ENCODE data around the gene IL2RG.

The IL2RG gene

GRCh38 chrX:71111141-71111843 lies at the start of gene IL2RG:
TSS of gene IL2RG (minus strand) at chrX:71111577. CDS start at chrX:71111539, 38 bp downstream.
- no peak for DNase-seq (ENCODE audit: low spot score)

- DNase-seq (ENCODE audit: low spot score), result no peak
Measured at GRCh38 chrX:71160475-71160874, 49.1 kb upstream of the IL2RG start.

DNA sequence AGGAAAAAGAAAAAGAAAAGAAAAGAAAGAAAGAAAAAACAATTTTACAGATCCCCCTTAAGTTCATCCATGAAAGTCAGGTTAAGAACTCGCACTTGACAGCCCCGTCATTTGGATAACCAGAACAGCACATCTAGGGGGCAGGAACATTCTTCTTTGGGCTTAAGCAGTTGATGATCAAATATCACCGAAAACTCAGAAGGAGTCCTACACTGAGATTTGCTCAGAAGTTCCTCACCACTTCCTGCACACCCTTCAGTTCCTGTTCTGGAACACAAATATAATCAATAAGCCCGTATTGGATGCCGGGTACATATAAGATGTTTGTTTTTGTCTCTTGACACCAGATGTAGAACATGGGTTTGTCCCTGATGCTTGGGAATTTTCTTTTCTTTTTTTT lies 48.0 kb upstream of the IL2RG start:
- no peak for DNase-seq (ENCODE audit: low spot score)

DNA sequence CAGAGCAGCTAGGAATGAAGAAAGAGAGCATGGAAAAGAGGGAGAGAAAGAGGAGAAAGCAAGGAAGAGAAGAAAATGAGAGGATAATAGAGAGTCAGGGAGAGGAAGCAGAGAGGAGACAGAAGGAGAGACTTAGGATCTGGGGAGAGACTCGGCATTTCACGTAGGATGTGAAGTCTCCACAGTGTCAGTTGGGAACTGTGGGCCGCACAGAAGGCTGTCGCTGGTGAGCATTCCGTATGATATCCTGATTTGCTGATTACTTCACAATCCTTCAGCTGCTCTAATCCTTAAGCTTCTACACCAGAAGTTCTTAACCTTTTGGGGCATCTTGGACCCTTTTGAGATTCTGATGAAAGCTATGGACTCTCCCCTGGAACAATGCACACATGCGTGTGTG lies 47.2 kb upstream of the IL2RG start:
- no peak for DNase-seq (ENCODE audit: low spot score)

DNA sequence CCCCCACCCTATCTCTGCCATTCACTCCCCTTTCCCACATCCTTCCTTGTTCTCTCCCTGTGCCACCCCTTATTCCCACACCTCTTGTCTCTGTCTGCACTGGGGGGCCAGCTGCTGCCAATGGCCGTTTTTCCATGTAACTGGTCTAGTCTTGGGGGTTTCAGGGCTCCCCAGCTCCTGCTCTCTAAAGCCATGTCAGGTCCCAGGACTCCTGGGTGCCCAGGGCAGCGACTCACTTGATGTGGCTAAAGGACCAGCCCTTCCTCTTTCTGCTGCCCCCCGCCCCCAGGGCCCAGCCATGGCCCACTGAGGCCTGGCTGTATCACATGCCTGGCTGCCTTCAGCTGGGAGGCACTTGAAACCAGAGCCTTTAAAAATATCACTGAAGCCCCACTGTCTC lies 43.3 kb upstream of the IL2RG start:
- DNase-seq (ENCODE audit: low spot score), result no peak

DNA sequence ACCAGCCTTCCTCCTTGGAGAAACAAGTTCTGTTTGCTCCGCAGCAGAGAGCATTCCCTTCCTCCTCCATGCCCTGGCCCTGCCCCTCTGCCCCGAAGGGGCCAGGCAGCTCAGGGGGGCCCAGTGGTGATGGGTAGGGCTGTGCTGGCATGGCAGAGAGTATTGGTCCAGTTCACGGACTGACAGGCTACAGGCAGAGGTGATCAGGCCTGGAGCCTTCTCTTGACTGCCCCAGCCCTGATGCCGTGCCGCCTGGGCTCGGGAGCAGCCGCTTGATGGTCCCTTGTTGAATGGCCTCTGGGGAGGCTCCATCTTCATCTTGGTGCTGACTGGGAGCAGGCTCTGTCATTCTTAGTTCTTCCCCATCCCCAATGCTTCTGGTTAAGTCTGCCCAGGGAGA lies 42.8 kb upstream of the IL2RG start:
- no peak for DNase-seq (ENCODE audit: low spot score)

- DNase-seq (ENCODE audit: low spot score), result no peak
Measured at GRCh38 chrX:71151366-71151765, 40.0 kb upstream of the IL2RG start.

DNA sequence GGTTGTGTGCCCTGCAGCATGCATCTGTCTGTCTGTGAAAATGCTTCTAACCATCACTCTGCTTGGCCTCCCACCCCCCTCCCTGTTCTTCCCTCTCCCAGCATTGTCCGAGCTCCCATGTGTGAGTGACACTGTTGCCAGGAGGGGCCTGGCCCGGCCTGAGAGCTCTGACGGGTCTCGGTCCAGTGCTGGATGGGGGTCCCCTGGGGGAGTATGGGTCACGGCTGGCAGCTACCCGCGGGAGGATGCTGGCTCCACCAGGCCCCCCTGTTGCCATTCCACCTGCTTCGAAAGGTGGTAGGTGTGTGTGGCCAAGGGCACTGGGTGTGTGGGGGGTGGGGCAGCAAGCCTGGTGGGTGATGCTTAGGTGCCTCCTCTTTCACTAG lies 36.9 kb upstream of the IL2RG start:
- no peak for DNase-seq (ENCODE audit: low spot score)

GRCh38 chrX:71147496-71148277 lies 36.3 kb upstream of the IL2RG start:
- DNase-seq (ENCODE audit: low spot score), result no peak

- no peak for DNase-seq (ENCODE audit: low spot score)
Measured at GRCh38 chrX:71144651-71145050, 33.3 kb upstream of the IL2RG start, which contains the start of gene NLGN3. TSS of gene NLGN3 (plus strand) at chrX:71144841. CDS start at chrX:71147750, 2,909 bp downstream.

DNA sequence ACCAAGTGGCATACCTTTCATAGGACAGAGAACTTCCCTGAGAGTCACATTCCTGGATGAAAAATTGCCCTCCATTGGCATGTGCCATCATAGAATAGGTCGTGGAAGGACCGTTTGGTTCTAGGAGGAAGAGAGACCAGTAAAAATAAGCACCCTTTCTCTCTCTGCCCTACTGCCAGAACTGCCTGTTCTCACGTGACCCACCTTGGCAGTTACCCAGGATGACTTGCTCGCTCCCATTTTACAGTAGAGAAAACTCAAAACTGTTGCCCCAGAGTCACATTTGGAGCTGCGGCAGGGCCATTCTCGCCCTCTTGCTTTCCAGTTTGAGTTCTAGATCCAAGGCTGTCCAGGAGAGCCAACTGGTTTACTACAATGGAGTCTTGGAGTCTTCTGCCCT lies 32.1 kb upstream of the IL2RG start:
- peak; percentile 44 for DNase-seq (ENCODE audit: low spot score)

GRCh38 chrX:71140440-71140839 lies 29.1 kb upstream of the IL2RG start:
- no peak for DNase-seq (ENCODE audit: low spot score)

DNA sequence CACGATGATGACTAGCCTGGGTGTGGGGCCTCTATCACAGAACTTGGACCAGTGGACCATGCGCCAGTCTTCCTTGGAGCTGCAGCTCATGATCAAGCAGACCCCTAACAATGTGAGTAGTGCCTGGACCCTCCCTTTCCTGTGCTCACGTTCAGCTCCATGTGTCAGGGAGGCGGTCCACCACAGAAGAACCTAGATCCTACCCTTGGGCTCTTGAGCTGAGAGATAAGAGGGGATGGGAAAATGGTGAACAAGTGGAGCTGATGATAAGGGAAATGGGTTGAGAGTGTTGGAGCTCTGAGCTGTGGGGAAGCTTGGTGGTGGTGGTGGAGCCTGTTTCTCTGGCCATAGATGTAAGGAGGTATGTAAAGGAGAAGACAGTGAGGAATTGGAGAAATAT lies 20.1 kb upstream of the IL2RG start:
- DNase-seq (ENCODE audit: low spot score), result no peak

DNA sequence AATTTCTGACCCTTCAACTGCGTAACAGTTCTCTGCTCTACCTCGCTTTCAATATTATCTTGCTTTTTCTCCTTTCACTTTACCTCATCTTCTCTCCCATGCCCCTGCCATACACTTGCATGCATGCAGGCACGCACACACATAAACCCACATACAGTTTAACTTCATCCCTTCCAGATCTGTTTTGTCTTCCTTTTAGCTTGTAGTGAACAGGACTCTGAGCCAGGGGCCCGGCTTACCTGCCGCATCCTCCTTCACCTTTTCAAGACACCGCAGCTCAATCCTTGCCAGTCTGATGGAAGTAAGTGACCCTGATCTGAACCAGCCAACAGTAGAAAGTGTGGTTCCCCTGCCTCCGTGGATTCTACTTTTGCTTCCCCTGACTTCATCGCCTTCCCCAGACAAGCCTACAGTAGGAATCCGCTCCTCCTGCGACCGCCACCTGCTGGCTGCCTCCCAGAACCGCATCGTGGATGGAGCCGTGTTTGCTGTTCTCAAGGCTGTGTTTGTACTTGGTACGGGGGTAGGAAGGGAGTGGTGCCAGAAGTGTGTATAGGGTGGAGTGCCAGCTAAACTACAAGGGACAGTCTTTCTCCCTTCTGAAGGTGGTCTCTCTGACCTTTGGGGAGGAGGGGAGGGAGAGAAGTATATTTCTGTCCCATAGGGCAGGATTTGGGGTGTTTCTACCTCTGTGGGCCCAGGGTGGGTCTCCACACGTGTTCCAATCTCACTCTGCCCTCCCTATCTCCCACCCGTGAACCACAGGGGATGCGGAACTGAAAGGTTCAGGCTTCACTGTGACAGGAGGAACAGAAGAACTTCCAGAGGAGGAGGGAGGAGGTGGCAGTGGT lies 17.8 kb upstream of the IL2RG start:
- DNase-seq (ENCODE audit: low spot score), result peak; percentile 66

- DNase-seq (ENCODE audit: low spot score), result no peak
Measured at GRCh38 chrX:71128166-71128833, 16.9 kb upstream of the IL2RG start.

- no peak for DNase-seq (ENCODE audit: low spot score)
Measured at GRCh38 chrX:71118985-71119535, 7.7 kb upstream of the IL2RG start.

GRCh38 chrX:71118032-71118984 lies 6.9 kb upstream of the IL2RG start, which contains the start of gene MED12:
TSS of gene MED12 (plus strand) at chrX:71118596. CDS start at chrX:71118755, 159 bp downstream.
- DNase-seq (ENCODE audit: low spot score), result peak; percentile 82

GRCh38 chrX:71117358-71117757 lies 6.0 kb upstream of the IL2RG start:
- no peak for DNase-seq (ENCODE audit: low spot score)

GRCh38 chrX:71111921-71112431 lies 599 bp upstream of the IL2RG start:
- DNase-seq (ENCODE audit: low spot score), result no peak

GRCh38 chrX:71109051-71109450 lies 2.3 kb downstream of the IL2RG start:
- no peak for DNase-seq (ENCODE audit: low spot score)
